NK-92 treated with Interleukin-12 subunit alpha and Interleukin-12 subunit beta, amount 100 ng/mL, for 24 hours (cell line): ENCODE measurements around the gene SLC27A3.

Source experiments
- DNase-seq: peaks from one replicate; lab custom pipeline; 2025; lab: John Stamatoyannopoulos, UW

Gene SLC27A3

GRCh38 chr1:153799566-153800465 lies 24.6 kb downstream of the SLC27A3 start:
- DNase-seq = no peak

- DNase-seq = no peak
These were observed 25.3 kb downstream of the SLC27A3 start for GRCh38 chr1:153800516-153800915.

- no peak for DNase-seq
These were observed 25.9 kb downstream of the SLC27A3 start for GRCh38 chr1:153801028-153801625.

- DNase-seq = no peak
These were observed 26.8 kb downstream of the SLC27A3 start for GRCh38 chr1:153801786-153802697.

GRCh38 chr1:153803470-153804056 lies 28.4 kb downstream of the SLC27A3 start:
- DNase-seq = no peak

- DNase-seq = no peak
These were observed 28.9 kb downstream of the SLC27A3 start for GRCh38 chr1:153804112-153804511.

GRCh38 chr1:153805042-153805745 lies 30.0 kb downstream of the SLC27A3 start:
- no peak for DNase-seq

- DNase-seq = no peak
These were observed 30.9 kb downstream of the SLC27A3 start for GRCh38 chr1:153805886-153806719.

GRCh38 chr1:153816283-153816889 lies 41.2 kb downstream of the SLC27A3 start:
- DNase-seq = no peak

GRCh38 chr1:153818876-153819275 lies 43.7 kb downstream of the SLC27A3 start:
- no peak for DNase-seq

GRCh38 chr1:153827168-153827964 lies 52.2 kb downstream of the SLC27A3 start:
- DNase-seq = no peak
